Transverse colon (tissue), 4 donors: ENCODE measurements around the gene SELPLG. TPM values are rescaled to one million over a fixed set of nuclear protein-coding genes. Genes with fewer than 3 reads are reported as not detected.

ENCODE experiments used
- DNase-seq: peaks from one replicate; pipeline ENCODE4 v3.0.0-alpha.2; 2019
- H3K27ac ChIP-seq, 4 donors: fragments of 200-600 bp; sonication (generic); 2 replicates each; pipeline ENCODE4 v1.5.1; 2016 to 2018; ENCODE audit warnings: inconsistent platforms in 4 of 4
- H3K27me3 ChIP-seq: fragments of 200-600 bp; sonication (generic); 2 replicates; pipeline ENCODE4 v1.5.1; 2017; ENCODE audit warnings: inconsistent platforms
- H3K36me3 ChIP-seq, 4 donors: fragments of 200-600 bp; sonication (generic); 2 replicates each; pipeline ENCODE4 v1.5.1; 2017 to 2019; ENCODE audit warnings: inconsistent platforms in 4 of 4
- H3K4me1 ChIP-seq, 4 donors: fragments of 200-600 bp; sonication (generic); 2 replicates each; pipeline ENCODE4 v1.5.1; 2017 to 2020; ENCODE audit warnings: inconsistent platforms in 4 of 4
- H3K4me3 ChIP-seq, 4 donors: fragments of 200-600 bp; sonication (generic); 1 replicate in 1 of 4; 2 replicates in 3 of 4; pipeline versions ENCODE4 v1.5.1 to v1.6.1; 2017 to 2019; ENCODE audit warnings: inconsistent platforms in 4 of 4
- H3K9me3 ChIP-seq, 2 donors: fragments of 200-600 bp; sonication (generic); 2 replicates each; pipeline ENCODE4 v1.5.1; 2017 to 2019; ENCODE audit warnings: inconsistent platforms in 2 of 2
- CTCF ChIP-seq, 5 experiments: fragments of 200-600 bp in 3 of 5; fragments of 450-650 bp in 2 of 5; sonication (generic) in 3 of 5; IDR thresholded peaks; 1 replicate in 2 of 5; 2 replicates in 3 of 5; pipeline ENCODE4 v1.5.1; 2016 to 2017; ENCODE audit warnings: antibody characterized with exemption in 5 of 5, inconsistent platforms in 3 of 5, mild to moderate bottlenecking in 2 of 5, moderate library complexity in 1 of 5
- EP300 ChIP-seq: sonication (generic); formaldehyde crosslinking; IDR thresholded peaks from one replicate; pipeline ENCODE4 v1.6.1; 2017; ENCODE audit warnings: antibody characterized with exemption, low read depth
- POLR2A ChIP-seq: fragments of 450-650 bp; IDR thresholded peaks from one replicate; pipeline ENCODE4 v1.6.1; 2016; ENCODE audit warnings: antibody characterized with exemption, mild to moderate bottlenecking, moderate library complexity
- POLR2AphosphoS5 ChIP-seq, 3 donors: sonication (generic); formaldehyde crosslinking; IDR thresholded peaks; one replicate each; pipeline ENCODE4 v1.6.1; 2016; ENCODE audit warnings: antibody characterized with exemption in 3 of 3
- WGBS, 2 donors: methylation state at CpG; one replicate each; pipeline ENCODE4 v1.1.5; 2018; ENCODE audit warnings: low coverage in 1 of 2; 5-methylcytosine and 5-hydroxymethylcytosine counted together
- in situ Hi-C, 4 donors: fragments of 200-750 bp; cut with MboI; loops; one replicate each; pipeline versions ENCODE4 v1.15.0 to v1.15.1; 2017; ENCODE audit warnings: low sequenced_read_pairs in 3 of 4, low pct_ligation_motif_present in 1 of 4, low pct_unique_long_range_greater_than_20kb in 1 of 4
- intact Hi-C: fragments of 100-400 bp; cut with DNase I; formaldehyde crosslinking; loops from one replicate; pipeline ENCODE4 v1.15.1; 2023; ENCODE audit warnings: low total_unique reads
- total RNA-seq, 4 donors: library from RNA; depleted of rRNA; stranded (reverse); fragments of >200 nt; gene quantifications; one replicate each; pipeline ENCODE4 v1.1.0, GENCODE V29; 2016

Gene SELPLG
- total RNA-seq, 4 donors from 2014 or later, result 1.6 to 9.4 (median 3.6) TPM

DNA sequence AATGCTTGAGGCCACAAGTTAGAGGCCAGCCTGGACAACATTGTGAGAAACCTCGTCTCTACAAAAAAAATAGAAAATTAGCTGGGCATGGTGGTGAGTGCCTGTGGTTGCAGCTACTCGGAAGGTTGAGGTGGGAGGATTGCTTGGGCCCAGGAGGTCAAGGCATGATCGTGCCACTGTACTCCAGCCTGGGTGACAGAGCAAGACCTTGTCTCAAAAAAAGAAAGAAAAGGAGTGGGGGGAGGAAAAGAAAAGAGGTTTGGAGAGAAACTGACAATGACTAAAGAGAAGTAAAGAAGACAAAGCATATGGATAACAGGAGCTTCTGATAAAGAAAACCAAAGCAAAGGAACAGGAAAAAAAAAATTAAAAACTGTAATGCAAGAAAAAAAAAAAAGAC is 37.4 kb upstream of the SELPLG start:
- in situ Hi-C loops, result loop anchor here in 1 of 4 donors (25.0 kb wide), 2 partner anchors 291 to 416 kb away; partner anchors contain the start of genes ALKBH2 and UNG
- H3K4me1 ChIP-seq, result peaks cover 10 to 31% (median 28%) of the 10 kb centered on the region in 4 donors

GRCh38 chr12:108670066-108670631 is 36.5 kb upstream of the SELPLG start:
- 83 to 85% methylated on average over 7 of the region's 7 CpGs for WGBS, 2 donors
- Histone ChIP-seq H3K4me1 (peaks cover 19 to 38% (median 35%) of the 10 kb centered on the region in 4 donors), H3K27me3 (no peaks in the 10 kb centered on the region), H3K27ac (peak overlapping the region; percentile 0 to 93 (median 22)), H3K36me3 (no peaks in the 10 kb centered on the region), H3K4me3 (no peak overlapping the region), H3K9me3 (no peaks in the 10 kb centered on the region)
- TF ChIP-seq EP300, result no peak
- TF ChIP-seq POLR2AphosphoS5 (IDR thresholded peaks at IDR 0.05), result peak in 1 of 3 donors; percentile 2
- in situ Hi-C loops, result loop anchor here in 1 of 4 donors (25.0 kb wide), 2 partner anchors 292 to 417 kb away; partner anchors contain the start of genes ALKBH2 and UNG
- intact Hi-C loops, result no loop called here
- no peak for DNase-seq

More for the DNA sequence above, 37.4 kb upstream of the SELPLG start:
- Histone ChIP-seq H3K9me3 (no peaks in the 10 kb centered on the region), H3K4me3 (no peak overlapping the region), H3K27ac (peak overlapping the region in 2 of 4 donors; percentile 39 to 93), H3K27me3 (no peaks in the 10 kb centered on the region), H3K36me3 (no peaks in the 10 kb centered on the region)
- DNase-seq, result no peak
- 50 to 86% methylated on average over 1 to 3 of the region's 3 CpGs for WGBS, 2 donors
- intact Hi-C loops, result no loop called here
- TF ChIP-seq POLR2AphosphoS5 (IDR thresholded peaks at IDR 0.05), result no peak
- TF ChIP-seq POLR2A, result no peak
- TF ChIP-seq CTCF (IDR thresholded peaks at IDR 0.05), result no peak
- TF ChIP-seq EP300, result no peak

GRCh38 chr12:108668542-108668941 is 34.8 kb upstream of the SELPLG start:
- H3K27ac ChIP-seq, result peak overlapping the region; percentile 82 to 93 (median 88)
- 85 to 88% methylated on average over 1 of the region's 1 CpG for WGBS, 2 donors
- intact Hi-C loops (loop anchor here (1.0 kb wide), 1 partner anchor 135 kb away; no protein-coding TSS in a partner anchor), in situ Hi-C loops (loop anchor here in 3 of 4 donors (10.0 to 25.0 kb wide), 3 partner anchors 136 to 419 kb away; partner anchors contain the start of genes ALKBH2 (in 1 of the 3) and UNG (in 1 of the 3))
- no peak for DNase-seq
- H3K4me3 ChIP-seq, result no peak overlapping the region
- H3K4me1 ChIP-seq, result peaks cover 26 to 53% (median 46%) of the 10 kb centered on the region in 4 donors
- TF ChIP-seq CTCF (IDR thresholded peaks at IDR 0.05) (no peak), POLR2A (no peak), EP300 (no peak), POLR2AphosphoS5 (IDR thresholded peaks at IDR 0.05) (no peak)
- H3K9me3 ChIP-seq, result no peaks in the 10 kb centered on the region
- no peaks in the 10 kb centered on the region for H3K27me3 ChIP-seq
- H3K36me3 ChIP-seq, result no peaks in the 10 kb centered on the region

DNA sequence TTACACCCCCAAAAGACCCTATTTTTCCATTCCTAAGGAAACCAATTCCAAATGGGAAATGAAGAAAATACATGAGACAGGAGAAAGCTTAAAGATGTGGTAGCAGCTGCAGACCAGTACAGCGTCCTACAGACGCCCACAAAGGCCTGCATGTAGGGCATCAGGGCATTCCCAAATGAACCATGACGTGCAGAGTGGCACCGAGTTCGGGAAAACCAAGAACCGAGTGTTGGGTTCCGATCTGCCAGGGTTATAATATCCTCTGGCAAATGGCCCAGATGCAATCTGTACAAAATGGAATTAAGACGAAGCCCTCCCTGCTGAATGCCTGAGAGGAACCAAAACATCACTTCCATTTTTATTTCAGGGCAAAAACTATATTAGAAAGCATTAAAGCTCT is 34.4 kb upstream of the SELPLG start:
- Histone ChIP-seq H3K4me1 (peaks cover 26 to 57% (median 46%) of the 10 kb centered on the region in 4 donors), H3K36me3 (no peaks in the 10 kb centered on the region), H3K27ac (peak overlapping the region; percentile 82 to 93 (median 88)), H3K27me3 (no peaks in the 10 kb centered on the region), H3K4me3 (no peak overlapping the region), H3K9me3 (no peaks in the 10 kb centered on the region)
- WGBS, 2 donors, result 67 to 70% methylated on average over 2 to 8 of the region's 8 CpGs
- in situ Hi-C loops (loop anchor here in 3 of 4 donors (10.0 to 25.0 kb wide), 3 partner anchors 137 to 419 kb away; partner anchors contain the start of genes ALKBH2 (in 1 of the 3) and UNG (in 1 of the 3)), intact Hi-C loops (loop anchor here (1.0 kb wide), 1 partner anchor 135 kb away; no protein-coding TSS in a partner anchor)
- no peak for DNase-seq
- no peak for TF ChIP-seq CTCF (IDR thresholded peaks at IDR 0.05)
- TF ChIP-seq POLR2A, result no peak
- no peak for TF ChIP-seq EP300
- no peak for TF ChIP-seq POLR2AphosphoS5 (IDR thresholded peaks at IDR 0.05)
